Endothelial cell of umbilical vein (primary cell): Measurements from ENCODE around the gene CACNB1. TPM values are rescaled to one million over a fixed set of nuclear protein-coding genes. Genes with fewer than 3 reads are reported as not detected.

ENCODE experiments used
- BruUV-seq: library from RNA; stranded (reverse); fragments of 400-500 nt; replicated peaks from 2 replicates; lab custom pipeline; 2021; lab: Mats Ljungman, UMichigan
- CTCF ChIA-PET: fragments of 300-600, 350-600 bp; sonication (Branson Sonifier 250); formaldehyde crosslinking; loops from one replicate; lab custom pipeline; 2021; ENCODE audit warnings: antibody characterized with exemption, inconsistent platforms; lab: Charles Lee
- POLR2A ChIA-PET: fragments of 300-600, 350-600 bp; sonication (Branson Sonifier 250); formaldehyde crosslinking; loops from one replicate; lab custom pipeline; 2021; ENCODE audit warnings: antibody characterized with exemption, inconsistent platforms; lab: Charles Lee
- DNase-seq: peaks from one replicate; pipeline ENCODE4 v3.0.0-alpha.2; 2011; ENCODE audit warnings: low read depth, low spot score
- FAIRE-seq: peaks from 2 replicates; lab custom pipeline; 2011; peaks lifted over from hg19 to GRCh38; lab: Jason Lieb, UNC
- H2AFZ ChIP-seq: 2 replicates; pipeline ENCODE4 v1.6.0; 2012; ENCODE audit warnings: low read depth, low read length, control low read depth, inconsistent platforms
- H3K27ac ChIP-seq: 2 replicates; pipeline ENCODE4 v1.5.1; 2011; ENCODE audit warnings: low read depth, mild to moderate bottlenecking, control low read depth, low read length, moderate library complexity; ENCODE audit not compliant: insufficient read depth
- H3K27me3 ChIP-seq, 2 experiments: 2 replicates each; pipeline versions ENCODE4 v1.6.0 to v1.6.1; 2011; ENCODE audit warnings: low read length in 2 of 2, mixed read lengths in 1 of 2; ENCODE audit not compliant: control insufficient read depth in 2 of 2, insufficient read depth in 2 of 2
- H3K36me3 ChIP-seq, 2 experiments: 2 replicates in 1 of 2; 3 replicates in 1 of 2; pipeline ENCODE4 v1.5.1; 2011; ENCODE audit warnings: low read length in 2 of 2, mild to moderate bottlenecking in 1 of 2, moderate library complexity in 1 of 2; ENCODE audit not compliant: control insufficient read depth in 2 of 2, insufficient read depth in 2 of 2; ENCODE audit errors: extremely low read depth in 1 of 2
- H3K4me1 ChIP-seq: 3 replicates; pipeline ENCODE4 v1.5.1; 2011; ENCODE audit warnings: mild to moderate bottlenecking, low read length; ENCODE audit not compliant: control insufficient read depth, insufficient read depth; ENCODE audit errors: extremely low read depth
- H3K4me2 ChIP-seq: 2 replicates; pipeline ENCODE4 v1.6.1; 2011; ENCODE audit warnings: low read length, control low read depth, mixed read lengths; ENCODE audit not compliant: insufficient read depth
- H3K4me3 ChIP-seq, 3 experiments: fragments of 200-600 bp in 1 of 3; sonication (generic), shearing (Covaris generic) in 1 of 3; replicated peaks in 1 of 3; 2 replicates each; pipeline ENCODE4 v1.5.1; 2011 to 2016; ENCODE audit warnings: control low read depth in 3 of 3, low read length in 3 of 3, mild to moderate bottlenecking in 2 of 3, inconsistent platforms in 1 of 3, low read depth in 1 of 3, moderate library complexity in 1 of 3; ENCODE audit not compliant: insufficient read depth in 1 of 3
- H3K79me2 ChIP-seq: 2 replicates; pipeline ENCODE4 v1.6.0; 2012; ENCODE audit warnings: low read length, inconsistent platforms; ENCODE audit not compliant: control insufficient read depth, insufficient read depth
- H3K9ac ChIP-seq: replicated peaks from 2 replicates; pipeline ENCODE3; 2011; ENCODE audit warnings: low read length, control low read depth; ENCODE audit not compliant: insufficient read depth; ENCODE audit errors: extremely low read depth
- H3K9me1 ChIP-seq: replicated peaks from 3 replicates; pipeline ENCODE4 v1.6.0; 2011; ENCODE audit warnings: mild to moderate bottlenecking, low read length; ENCODE audit not compliant: control insufficient read depth, insufficient read depth; ENCODE audit errors: extremely low read depth
- H3K9me3 ChIP-seq: replicated peaks from 2 replicates; pipeline ENCODE4 v1.5.1; 2012; ENCODE audit warnings: low read length, inconsistent platforms; ENCODE audit not compliant: control insufficient read depth, insufficient read depth
- H4K20me1 ChIP-seq: replicated peaks from 2 replicates; pipeline ENCODE3; 2011; ENCODE audit warnings: mild to moderate bottlenecking, low read length; ENCODE audit not compliant: control insufficient read depth, insufficient read depth; ENCODE audit errors: extremely low read depth
- CTCF ChIP-seq, 2 donors: IDR thresholded peaks; 1 replicate in 1 of 2; 2 replicates in 1 of 2; pipeline ENCODE4 v1.5.1; 2011; ENCODE audit warnings: low read length in 2 of 2, mild to moderate bottlenecking in 2 of 2, moderate library complexity in 2 of 2, control low read depth in 1 of 2, inconsistent platforms in 1 of 2, low read depth in 1 of 2; ENCODE audit not compliant: insufficient read depth in 1 of 2; ENCODE audit errors: extremely low read depth in 1 of 2
- FOS ChIP-seq: IDR thresholded peaks from 2 replicates; pipeline ENCODE4 v1.6.1; 2011; ENCODE audit warnings: mild to moderate bottlenecking, low read length, moderate library complexity, borderline replicate concordance; ENCODE audit not compliant: insufficient read depth
- GATA2 ChIP-seq: IDR thresholded peaks from 2 replicates; pipeline ENCODE4 v1.7.0; 2011; ENCODE audit warnings: low read depth, mild to moderate bottlenecking, moderate library complexity, mixed read lengths, low read length; ENCODE audit not compliant: insufficient read length, insufficient read depth
- JUN ChIP-seq: IDR thresholded peaks from 2 replicates; pipeline ENCODE4 v1.6.1; 2011; ENCODE audit warnings: borderline replicate concordance, low read depth; ENCODE audit not compliant: insufficient read length, insufficient read depth
- MAX ChIP-seq: IDR thresholded peaks from 2 replicates; pipeline ENCODE4 v1.6.1; 2011; ENCODE audit not compliant: insufficient read depth, insufficient read length
- MYC ChIP-seq: IDR thresholded peaks from one replicate; pipeline ENCODE4 v1.6.1; 2011; ENCODE audit warnings: mild to moderate bottlenecking, low read depth, low read length
- POLR2A ChIP-seq: IDR thresholded peaks from 2 replicates; pipeline ENCODE4 v1.6.1; 2012; ENCODE audit warnings: low read depth, mild to moderate bottlenecking, control low read depth, low read length
- POLR2AphosphoS5 ChIP-seq: IDR thresholded peaks from 2 replicates; pipeline ENCODE4 v1.6.1; 2012; ENCODE audit warnings: low read depth, mild to moderate bottlenecking, control low read depth, low read length, moderate library complexity; ENCODE audit not compliant: insufficient read depth
- dilution Hi-C: fragments of 300-500 bp; cut with MboI; formaldehyde crosslinking; loops from one replicate; pipeline ENCODE4 v1.15.0; 2019; ENCODE audit warnings: low sequenced_read_pairs; ENCODE audit not compliant: extremely low pct_ligation_motif_present
- intact Hi-C: fragments of 100-400 bp; cut with micrococcal nuclease; formaldehyde crosslinking; loops from one replicate; pipeline ENCODE4 v1.10.0; 2022
- polyA plus RNA-seq, 4 experiments: library from polyadenylated mRNA; depleted of rRNA in 3 of 4; stranded (reverse) in 3 of 4; unstranded in 1 of 4; fragments of >200 nt; gene quantifications; 2 replicates each; pipeline versions ENCODE4 v1.2.1 to v1.2.3, GENCODE V29; 2011 to 2012; ENCODE audit warnings: missing spikeins in 1 of 4
- total RNA-seq: library from RNA; stranded (reverse); gene quantifications from 2 replicates; pipeline ENCODE4 v1.2.3, GENCODE V29; 2021

The CACNB1 gene
- total and polyA plus RNA-seq, 2 donors (not counting 3 experiments of a cell fraction or from before 2014, with no cell fraction given): 4.7 to 12.3 TPM

- ChIA-PET CTCF (interaction anchor here (0.7 to 9.6 kb wide), 6 partner anchors 13 to 418 kb away, joined by 3 to 420 read pairs (median 4); partner anchors contain the start of gene ARL5C), POLR2A (interaction anchor here (0.5 to 1.3 kb wide), 3 partner anchors 39 to 380 kb away, joined by 5 to 8 read pairs (median 6); no protein-coding TSS in a partner anchor)
- no peak overlapping the region for H3K4me2 ChIP-seq
- no peak overlapping the region for H3K27ac ChIP-seq
- no TSS peak for BruUV-seq
- H3K9me1 ChIP-seq: no peaks in the 10 kb centered on the region
- dilution Hi-C loops: no loop called here
- peak; percentile 49 for TF ChIP-seq POLR2A
- TF ChIP-seq CTCF (IDR thresholded peaks at IDR 0.05; ENCODE audit: extremely low read depth in 1 of 2, insufficient read depth in 1 of 2, low read depth in 1 of 2, low read length in 2 of 2): no peak
- DNase-seq (no peak), FAIRE-seq (no peak)
- H3K79me2 ChIP-seq: peaks cover 26% of the 10 kb centered on the region
- no peak overlapping the region for H3K4me3 ChIP-seq
- no peaks in the 10 kb centered on the region for H3K27me3 ChIP-seq
- H4K20me1 ChIP-seq: no peaks in the 10 kb centered on the region
- H3K9me3 ChIP-seq: no peaks in the 10 kb centered on the region
- no peak overlapping the region for H3K9ac ChIP-seq
- no peak overlapping the region for H2AFZ ChIP-seq
- H3K4me1 ChIP-seq: peaks cover 23% of the 10 kb centered on the region
- intact Hi-C loops: no loop called here
- H3K36me3 ChIP-seq: peaks cover 18 to 32% of the 10 kb centered on the region in 2 experiments
Observed at GRCh38 chr17:39205112-39205526, 7.7 kb upstream of the CACNB1 start.

- H3K36me3 ChIP-seq: peaks cover 18 to 32% of the 10 kb centered on the region in 2 experiments
- H3K27ac ChIP-seq: no peak overlapping the region
- H3K9ac ChIP-seq: no peak overlapping the region
- no peak for FAIRE-seq
- TSS peak; percentile 0 for BruUV-seq
- ChIA-PET POLR2A (no interaction called here), CTCF (interaction anchor here (1.1 to 9.6 kb wide), 4 partner anchors 27 to 222 kb away, joined by 3 to 420 read pairs (median 58); no protein-coding TSS in a partner anchor)
- peaks cover 21% of the 10 kb centered on the region for H3K4me1 ChIP-seq
- H3K4me3 ChIP-seq: no peak overlapping the region
- no peak overlapping the region for H3K4me2 ChIP-seq
- no peaks in the 10 kb centered on the region for H3K9me1 ChIP-seq
- intact Hi-C loops: no loop called here
- H4K20me1 ChIP-seq: no peaks in the 10 kb centered on the region
- DNase-seq: no peak
- H3K79me2 ChIP-seq: peaks cover 26% of the 10 kb centered on the region
- TF ChIP-seq GATA2: no peak
- no peak for TF ChIP-seq MAX
- TF ChIP-seq MYC: no peak
- TF ChIP-seq POLR2A: no peak
- TF ChIP-seq POLR2AphosphoS5: no peak
- no peak for TF ChIP-seq FOS
- no peak for TF ChIP-seq CTCF (IDR thresholded peaks at IDR 0.05; ENCODE audit: extremely low read depth in 1 of 2, insufficient read depth in 1 of 2, low read depth in 1 of 2, low read length in 2 of 2)
- TF ChIP-seq JUN: no peak
- no peak overlapping the region for H2AFZ ChIP-seq
- dilution Hi-C loops: no loop called here
- H3K27me3 ChIP-seq: no peaks in the 10 kb centered on the region
- no peaks in the 10 kb centered on the region for H3K9me3 ChIP-seq
Observed at GRCh38 chr17:39204245-39204644, 6.8 kb upstream of the CACNB1 start.
